HEK293T (cell line): ENCODE measurements around the gene NMRK1.

Source experiments
- CTCF ChIA-PET: fragments of 350-600 bp; formaldehyde crosslinking; extraction: SDS; loops from one replicate; lab custom pipeline; 2021; ENCODE audit warnings: antibody characterized with exemption, inconsistent platforms; lab: Yijun Ruan, JAX
- POLR2A ChIA-PET: fragments of 350-600 bp; formaldehyde crosslinking; extraction: SDS; loops from one replicate; lab custom pipeline; 2020; ENCODE audit warnings: antibody characterized with exemption, inconsistent platforms; lab: Yijun Ruan, JAX
- DNase-seq: peaks from one replicate; pipeline ENCODE4 v3.0.0; 2012; ENCODE audit warnings: mixed read lengths; ENCODE audit errors: extremely low spot score
- ARNT ChIP-seq: fragments of 450-650 bp; IDR thresholded peaks from 2 replicates; pipeline ENCODE4 v1.6.1; 2017; ENCODE audit warnings: mild to moderate bottlenecking
- BHLHE40 ChIP-seq: fragments of 450-650 bp; IDR thresholded peaks from 2 replicates; pipeline ENCODE4 v1.6.1; 2016; ENCODE audit warnings: mild to moderate bottlenecking, moderate library complexity, borderline replicate concordance
- CTBP1 ChIP-seq: fragments of 450-650 bp; IDR thresholded peaks from 2 replicates; pipeline ENCODE4 v1.6.1; 2016; ENCODE audit warnings: borderline replicate concordance
- ELF4 ChIP-seq: fragments of 450-650 bp; IDR thresholded peaks from 2 replicates; pipeline ENCODE4 v1.6.1; 2017; ENCODE audit warnings: antibody characterized with exemption
- FOXA1 ChIP-seq: fragments of 450-650 bp; IDR thresholded peaks from 2 replicates; pipeline ENCODE4 v1.6.1; 2016; ENCODE audit warnings: mild to moderate bottlenecking
- FOXK2 ChIP-seq: fragments of 450-650 bp; IDR thresholded peaks from 2 replicates; pipeline ENCODE4 v1.6.1; 2016; ENCODE audit warnings: mild to moderate bottlenecking
- FOXM1 ChIP-seq: fragments of 450-650 bp; IDR thresholded peaks from 2 replicates; pipeline ENCODE4 v1.6.1; 2017; ENCODE audit warnings: mild to moderate bottlenecking, borderline replicate concordance
- HDGF ChIP-seq: fragments of 450-650 bp; IDR thresholded peaks from 2 replicates; pipeline ENCODE4 v1.6.1; 2017; ENCODE audit warnings: antibody characterized with exemption, borderline replicate concordance
- L3MBTL2 ChIP-seq: fragments of 450-650 bp; conservative IDR thresholded peaks from 2 replicates; pipeline ENCODE4 v1.6.1; 2016; ENCODE audit warnings: mild to moderate bottlenecking
- LEF1 ChIP-seq: fragments of 450-650 bp; IDR thresholded peaks from 2 replicates; pipeline ENCODE4 v1.6.1; 2017; ENCODE audit warnings: mild to moderate bottlenecking, borderline replicate concordance
- NFRKB ChIP-seq: fragments of 450-650 bp; IDR thresholded peaks from 2 replicates; pipeline ENCODE4 v1.6.1; 2016; ENCODE audit warnings: mild to moderate bottlenecking, moderate library complexity
- SP1 ChIP-seq: fragments of 450-650 bp; IDR thresholded peaks from 2 replicates; pipeline ENCODE4 v1.6.1; 2017
- SUZ12 ChIP-seq: fragments of 450-650 bp; IDR thresholded peaks from 2 replicates; pipeline ENCODE4 v1.6.1; 2016; ENCODE audit warnings: mild to moderate bottlenecking
- TARDBP ChIP-seq: fragments of 450-650 bp; IDR thresholded peaks from 2 replicates; pipeline ENCODE4 v1.6.1; 2016
- ZNF384 ChIP-seq: fragments of 450-650 bp; IDR thresholded peaks from 2 replicates; pipeline ENCODE4 v1.6.1; 2016
- TF ChIP-seq, protein P1 (sequence below): fragments of 450-650 bp; IDR thresholded peaks from 2 replicates; pipeline ENCODE4 v1.6.1; 2016

Gene NMRK1

GRCh38 chr9:75130172-75130571 is 42.2 kb upstream of the NMRK1 start:
- TF ChIP-seq ELF4 (no peak), NFRKB (no peak), HDGF (no peak), ARNT (no peak), BHLHE40 (no peak), ZNF384 (no peak), CTBP1 (no peak), FOXA1 (no peak), L3MBTL2 (no peak), SP1 (no peak), FOXM1 (no peak)
- DNase-seq: no peak
- ChIA-PET CTCF (no interaction called here), POLR2A (no interaction called here)

GRCh38 chr9:75128535-75128934 is 40.6 kb upstream of the NMRK1 start:
- no peak for DNase-seq
- ChIA-PET CTCF (no interaction called here), POLR2A (no interaction called here)

DNA sequence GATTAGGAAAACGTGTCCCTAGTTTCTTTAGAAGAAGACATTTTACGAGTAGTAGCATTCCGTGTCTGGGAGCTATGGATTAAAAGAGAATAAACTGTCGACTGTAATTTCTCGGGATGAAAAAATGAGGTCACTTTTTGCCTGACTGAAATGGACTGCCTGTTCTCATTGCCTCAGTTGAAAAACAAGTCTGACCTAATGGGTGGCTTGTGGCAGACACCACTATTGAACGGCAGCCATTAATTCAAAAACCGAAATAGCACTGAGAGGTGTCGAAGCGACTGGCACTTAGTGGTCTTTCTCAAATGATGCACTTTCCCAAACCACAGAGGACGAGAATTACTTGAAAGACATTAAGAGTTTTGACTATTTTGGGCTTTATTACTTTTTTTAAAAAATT is 35.7 kb upstream of the NMRK1 start:
- ChIA-PET POLR2A (no interaction called here), CTCF (no interaction called here)
- TF ChIP-seq FOXM1 (no peak), FOXA1 (no peak), ARNT (no peak), TARDBP (no peak), L3MBTL2 (no peak), CTBP1 (no peak), LEF1 (no peak)
- DNase-seq: no peak

More at GRCh38 chr9:75128535-75128934, 40.6 kb upstream of the NMRK1 start:
- no peak for TF ChIP-seq L3MBTL2
- no peak for TF ChIP-seq FOXA1
- no peak for TF ChIP-seq NFRKB
- TF ChIP-seq SP1: no peak
- no peak for TF ChIP-seq ZNF384
- no peak for TF ChIP-seq ELF4
- no peak for TF ChIP-seq LEF1
- no peak for TF ChIP-seq ARNT
- TF ChIP-seq FOXM1: no peak
- no peak for TF ChIP-seq BHLHE40
- no peak for TF ChIP-seq SUZ12
- no peak for TF ChIP-seq HDGF
- TF ChIP-seq, protein P1, sequence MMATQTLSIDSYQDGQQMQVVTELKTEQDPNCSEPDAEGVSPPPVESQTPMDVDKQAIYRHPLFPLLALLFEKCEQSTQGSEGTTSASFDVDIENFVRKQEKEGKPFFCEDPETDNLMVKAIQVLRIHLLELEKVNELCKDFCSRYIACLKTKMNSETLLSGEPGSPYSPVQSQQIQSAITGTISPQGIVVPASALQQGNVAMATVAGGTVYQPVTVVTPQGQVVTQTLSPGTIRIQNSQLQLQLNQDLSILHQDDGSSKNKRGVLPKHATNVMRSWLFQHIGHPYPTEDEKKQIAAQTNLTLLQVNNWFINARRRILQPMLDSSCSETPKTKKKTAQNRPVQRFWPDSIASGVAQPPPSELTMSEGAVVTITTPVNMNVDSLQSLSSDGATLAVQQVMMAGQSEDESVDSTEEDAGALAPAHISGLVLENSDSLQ: no peak
- no peak for TF ChIP-seq TARDBP
- TF ChIP-seq CTBP1: no peak
- no peak for TF ChIP-seq FOXK2

DNA sequence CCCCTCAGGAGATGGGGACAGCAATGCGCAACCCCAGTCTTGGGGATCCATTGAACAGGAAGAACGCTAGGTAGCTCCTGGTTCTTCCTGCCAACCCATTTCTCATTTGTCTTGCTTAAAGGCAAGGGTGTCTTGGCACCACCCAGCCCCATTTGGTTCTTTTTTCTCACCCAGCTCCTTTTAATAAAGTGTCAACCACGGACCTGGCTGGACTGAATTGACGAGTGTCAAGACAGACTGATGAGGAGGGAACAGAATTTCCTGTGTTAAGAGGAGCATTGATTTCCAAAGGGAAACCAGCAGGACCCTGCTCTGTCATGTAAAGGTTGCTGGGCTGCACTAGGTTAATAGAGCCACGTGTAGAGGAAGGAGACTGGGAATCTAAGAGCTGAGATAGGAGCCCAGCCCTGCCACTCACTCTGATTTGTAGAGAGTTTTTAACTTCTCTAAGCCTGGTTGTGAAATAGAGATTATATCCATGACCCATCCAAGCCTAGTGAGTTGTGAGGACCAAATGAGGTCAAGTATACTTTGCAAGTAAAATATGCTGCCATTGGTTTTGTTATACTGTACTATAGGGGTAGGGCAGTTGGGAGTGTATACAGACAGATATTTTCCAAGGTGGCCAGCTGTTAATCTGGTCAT is 34.1 kb upstream of the NMRK1 start:
- ChIA-PET POLR2A (no interaction called here), CTCF (no interaction called here)
- DNase-seq: no peak
- TF ChIP-seq BHLHE40: no peak
- TF ChIP-seq ELF4: no peak
- no peak for TF ChIP-seq SUZ12
- no peak for TF ChIP-seq NFRKB
- no peak for TF ChIP-seq ARNT
- no peak for TF ChIP-seq CTBP1
- no peak for TF ChIP-seq SP1
- TF ChIP-seq FOXA1: no peak
- TF ChIP-seq FOXK2: no peak
- no peak for TF ChIP-seq ZNF384
- no peak for TF ChIP-seq FOXM1
- no peak for TF ChIP-seq LEF1
- no peak for TF ChIP-seq L3MBTL2
- TF ChIP-seq, protein P1: no peak
- TF ChIP-seq TARDBP: no peak
- TF ChIP-seq HDGF: no peak

GRCh38 chr9:75120686-75121085 is 32.7 kb upstream of the NMRK1 start:
- TF ChIP-seq ARNT (no peak), NFRKB (no peak), L3MBTL2 (no peak), FOXM1 (no peak), HDGF (no peak), FOXA1 (no peak), LEF1 (no peak), FOXK2 (no peak), SUZ12 (no peak), BHLHE40 (no peak), ZNF384 (no peak), TARDBP (no peak), CTBP1 (no peak), SP1 (no peak), ELF4 (no peak)
- TF ChIP-seq, protein P1: no peak
- ChIA-PET CTCF (no interaction called here), POLR2A (no interaction called here)
- no peak for DNase-seq

- ChIA-PET POLR2A (no interaction called here), CTCF (no interaction called here)
- no peak for DNase-seq
- no peak for TF ChIP-seq ARNT
- TF ChIP-seq, protein P1: no peak
- TF ChIP-seq LEF1: no peak
- no peak for TF ChIP-seq NFRKB
- no peak for TF ChIP-seq ELF4
- no peak for TF ChIP-seq TARDBP
- TF ChIP-seq L3MBTL2: no peak
- no peak for TF ChIP-seq FOXK2
- TF ChIP-seq ZNF384: no peak
Observed at GRCh38 chr9:75117564-75117963, 29.6 kb upstream of the NMRK1 start.
